ENCODE data around the gene CHCHD2.

GRCh38 chr7:56099653-56100052 lies 6.6 kb downstream of the CHCHD2 start:
- TF ChIP-seq CTCF (conservative IDR thresholded peaks at IDR 0.05; ENCODE audit: low read length), result no peak
- TF ChIP-seq EZH2phosphoT487 (IDR thresholded peaks at IDR 0.05; ENCODE audit: borderline replicate concordance), result no peak
